Breast epithelium (tissue), 4 donors: ENCODE data around the gene PCNX1. TPM values are rescaled to one million over a fixed set of nuclear protein-coding genes. Genes with fewer than 3 reads are reported as not detected.

Experiments
- DNase-seq, 2 donors: peaks; one replicate each; pipeline ENCODE4 v3.0.0-alpha.2; 2019; ENCODE audit warnings: low spot score in 2 of 2
- H3K27ac ChIP-seq, 2 donors: fragments of 200-600 bp; sonication (generic) in 1 of 2; one replicate each; pipeline ENCODE4 v1.5.1; 2016 to 2019; ENCODE audit warnings: mild to moderate bottlenecking in 1 of 2
- H3K27me3 ChIP-seq, 2 donors: fragments of 200-600 bp; sonication (generic) in 1 of 2; one replicate each; pipeline versions ENCODE4 v1.5.1 to v1.6.0; 2017 to 2019; ENCODE audit warnings: control low read depth in 1 of 2, mild to moderate bottlenecking in 1 of 2
- H3K36me3 ChIP-seq: fragments of 200-600 bp; one replicate; pipeline ENCODE4 v1.5.1; 2019
- H3K4me1 ChIP-seq, 2 donors: fragments of 200-600 bp; sonication (generic); one replicate each; pipeline ENCODE4 v1.5.1; 2016 to 2019; ENCODE audit warnings: control low read depth in 1 of 2
- H3K4me3 ChIP-seq, 3 donors: fragments of 200-600 bp; sonication (generic); 1 replicate in 2 of 3; 2 replicates in 1 of 3; pipeline ENCODE4 v1.5.1; 2016 to 2019; ENCODE audit warnings: mild to moderate bottlenecking in 3 of 3, moderate library complexity in 2 of 3
- H3K9me3 ChIP-seq, 2 donors: fragments of 200-600 bp; sonication (generic) in 1 of 2; one replicate each; pipeline ENCODE4 v1.5.1; 2016 to 2019; ENCODE audit warnings: control low read depth in 1 of 2
- CTCF ChIP-seq, 3 donors: fragments of 450-650 bp; IDR thresholded peaks; one replicate each; pipeline ENCODE4 v1.5.1; 2016 to 2017; ENCODE audit warnings: antibody characterized with exemption in 3 of 3, mild to moderate bottlenecking in 3 of 3, moderate library complexity in 3 of 3
- POLR2A ChIP-seq: fragments of 450-650 bp; IDR thresholded peaks from one replicate; pipeline ENCODE4 v1.6.1; 2016; ENCODE audit warnings: antibody characterized with exemption, mild to moderate bottlenecking, moderate library complexity
- POLR2AphosphoS5 ChIP-seq, 3 donors: sonication (generic); formaldehyde crosslinking; IDR thresholded peaks; one replicate each; pipeline ENCODE4 v1.6.1; 2017; ENCODE audit warnings: antibody characterized with exemption in 3 of 3
- intact Hi-C: fragments of 100-400 bp; cut with DNase I; formaldehyde crosslinking; loops from one replicate; pipeline ENCODE4 v1.15.1; 2023; ENCODE audit warnings: low total_unique reads
- total RNA-seq, 3 donors: library from RNA; depleted of rRNA; stranded (reverse); fragments of >200 nt; gene quantifications; one replicate each; pipeline ENCODE4 v1.1.0, GENCODE V29; 2016

Gene PCNX1
- total RNA-seq, 3 donors from 2014 or later = 61.8 to 105 (median 92.5) TPM

GRCh38 chr14:71139294-71139946 lies 232.2 kb downstream of the PCNX1 start:
- H3K36me3 ChIP-seq = no peaks in the 10 kb centered on the region
- H3K9me3 ChIP-seq = no peaks in the 10 kb centered on the region
- TF ChIP-seq CTCF (IDR thresholded peaks at IDR 0.05) = peak in 1 of 3 donors; percentile 25
- TF ChIP-seq POLR2AphosphoS5 (IDR thresholded peaks at IDR 0.05) = no peak
- intact Hi-C loops = no loop called here
- no peak for DNase-seq
- H3K4me3 ChIP-seq = peak overlapping the region in 2 of 3 donors; percentile 9 to 39
- no peaks in the 10 kb centered on the region for H3K27me3 ChIP-seq
- H3K27ac ChIP-seq = no peak overlapping the region
- H3K4me1 ChIP-seq = peaks cover 0 to 3% of the 10 kb centered on the region in 2 donors

DNA sequence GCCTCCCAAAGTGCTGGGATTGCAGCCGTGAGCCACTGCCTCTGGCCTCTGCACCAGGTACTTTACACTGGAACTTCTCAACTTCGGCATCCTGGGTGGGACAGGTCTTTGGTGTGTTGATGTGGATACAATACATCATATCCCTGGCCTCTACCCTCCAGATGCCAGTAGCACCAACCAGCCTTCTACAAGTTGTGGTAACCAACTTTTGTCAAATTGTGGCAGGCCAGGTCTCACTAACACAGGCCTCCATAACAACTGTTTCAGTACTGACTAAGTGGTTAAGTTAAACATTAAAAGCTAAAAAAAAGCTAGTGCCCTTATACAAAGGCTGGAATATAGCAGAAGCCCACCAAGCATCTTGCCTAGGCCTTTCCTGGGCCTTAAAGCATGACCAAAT lies 232.9 kb downstream of the PCNX1 start:
- H3K4me3 ChIP-seq = no peak overlapping the region
- no peaks in the 10 kb centered on the region for H3K27me3 ChIP-seq
- intact Hi-C loops = no loop called here
- H3K36me3 ChIP-seq = no peaks in the 10 kb centered on the region
- no peak for DNase-seq
- H3K27ac ChIP-seq = no peak overlapping the region
- TF ChIP-seq CTCF (IDR thresholded peaks at IDR 0.05) = no peak
- no peak for TF ChIP-seq POLR2AphosphoS5 (IDR thresholded peaks at IDR 0.05)
- TF ChIP-seq POLR2A = no peak
- H3K9me3 ChIP-seq = no peaks in the 10 kb centered on the region
- peaks cover 0 to 3% of the 10 kb centered on the region in 2 donors for H3K4me1 ChIP-seq

DNA sequence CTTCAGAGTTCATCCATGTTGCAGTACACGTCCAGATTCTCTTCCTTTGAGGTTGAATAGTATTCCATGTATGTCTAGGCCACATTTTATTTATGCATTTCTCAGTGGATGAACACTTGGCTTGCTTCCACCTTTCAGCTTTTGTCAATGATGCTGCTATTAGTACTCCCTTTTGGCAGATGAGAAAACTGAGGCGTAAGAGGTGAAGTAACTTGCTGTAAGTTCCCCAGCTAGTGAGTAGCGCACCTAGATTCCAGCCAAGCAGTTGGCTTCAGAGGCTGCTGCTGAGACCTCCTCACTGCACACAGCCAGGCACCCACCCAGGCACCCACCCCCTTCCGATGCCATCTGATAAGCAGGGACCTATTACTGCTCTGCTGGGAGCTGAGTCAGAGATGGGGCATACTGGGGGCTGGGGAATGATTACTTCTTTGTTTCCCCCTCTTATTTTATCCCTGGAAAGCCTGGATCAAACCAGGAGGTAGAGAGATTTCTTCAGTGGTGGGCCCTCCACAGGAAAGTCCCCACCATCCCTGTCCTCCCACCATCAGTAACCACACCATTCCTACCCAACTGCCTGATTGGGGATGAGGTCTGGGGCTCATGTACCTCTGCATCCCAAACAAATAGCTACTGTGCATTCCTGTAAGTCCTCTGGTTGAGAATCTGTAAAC lies 234.6 kb downstream of the PCNX1 start:
- H3K4me3 ChIP-seq = no peak overlapping the region
- intact Hi-C loops = no loop called here

DNA sequence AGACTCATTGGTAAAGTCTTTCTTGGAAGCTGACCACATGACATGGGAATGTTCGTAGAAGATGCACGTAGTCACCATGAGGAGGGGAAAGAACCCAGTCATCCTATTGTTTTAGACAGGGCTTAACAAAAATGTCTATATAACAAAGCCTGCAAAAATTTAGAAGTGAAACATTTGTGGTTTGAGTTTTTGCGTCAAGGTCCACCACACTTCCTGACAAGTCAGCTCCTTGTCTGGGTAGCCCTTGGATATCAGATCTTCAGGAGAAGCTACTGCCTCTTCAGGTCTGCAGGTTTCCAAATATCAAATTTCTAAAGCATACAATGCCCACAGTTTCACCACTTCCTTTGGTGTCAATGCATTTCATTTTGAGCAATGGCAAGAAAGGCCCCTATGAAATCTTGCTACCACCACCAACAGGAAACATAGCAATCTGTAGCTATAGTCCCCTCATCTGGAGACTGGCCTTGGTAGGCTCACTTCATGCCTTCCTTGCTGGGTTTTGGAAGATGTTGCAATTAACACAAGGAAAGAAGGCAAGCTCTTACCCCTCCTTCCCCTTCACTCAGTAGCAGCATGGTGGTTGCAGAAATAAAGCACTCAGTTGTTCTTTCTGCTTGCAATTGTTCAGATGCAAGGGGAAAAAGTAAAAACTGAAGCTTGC lies 235.2 kb downstream of the PCNX1 start:
- Histone ChIP-seq H3K27me3 (no peaks in the 10 kb centered on the region), H3K9me3 (no peaks in the 10 kb centered on the region), H3K4me1 (peaks cover 0 to 3% of the 10 kb centered on the region in 2 donors), H3K36me3 (no peaks in the 10 kb centered on the region), H3K4me3 (no peak overlapping the region), H3K27ac (no peak overlapping the region)
- no peak for TF ChIP-seq POLR2A
- TF ChIP-seq POLR2AphosphoS5 (IDR thresholded peaks at IDR 0.05) = no peak
- TF ChIP-seq CTCF (IDR thresholded peaks at IDR 0.05) = no peak
- no peak for DNase-seq
- intact Hi-C loops = no loop called here

More for the DNA sequence above, 234.6 kb downstream of the PCNX1 start:
- Histone ChIP-seq H3K4me1 (peaks cover 0 to 3% of the 10 kb centered on the region in 2 donors), H3K36me3 (no peaks in the 10 kb centered on the region), H3K9me3 (no peaks in the 10 kb centered on the region), H3K27me3 (no peaks in the 10 kb centered on the region), H3K27ac (no peak overlapping the region)
- DNase-seq = no peak
- TF ChIP-seq POLR2A (no peak), CTCF (IDR thresholded peaks at IDR 0.05) (no peak), POLR2AphosphoS5 (IDR thresholded peaks at IDR 0.05) (no peak)
